Esophagus mucosa (tissue), 1 donor: Measurements from ENCODE around the gene TMEM242. TPM values are rescaled to one million over a fixed set of nuclear protein-coding genes. Genes with fewer than 3 reads are reported as not detected.

Experiments used
- ATAC-seq: fragments of 200-7000 bp; cut with Tn5 transposase; one replicate; pipeline ENCODE4 v1.9.1; 2020
- total RNA-seq: library from RNA; stranded (reverse); gene quantifications from one replicate; pipeline ENCODE4 v1.2.4, GENCODE V29; 2023
- donor health status: DM: yes; HTN: yes; CAD: no.

Gene TMEM242
- total RNA-seq, 1 donor from 2014 or later = 5.8 TPM

DNA sequence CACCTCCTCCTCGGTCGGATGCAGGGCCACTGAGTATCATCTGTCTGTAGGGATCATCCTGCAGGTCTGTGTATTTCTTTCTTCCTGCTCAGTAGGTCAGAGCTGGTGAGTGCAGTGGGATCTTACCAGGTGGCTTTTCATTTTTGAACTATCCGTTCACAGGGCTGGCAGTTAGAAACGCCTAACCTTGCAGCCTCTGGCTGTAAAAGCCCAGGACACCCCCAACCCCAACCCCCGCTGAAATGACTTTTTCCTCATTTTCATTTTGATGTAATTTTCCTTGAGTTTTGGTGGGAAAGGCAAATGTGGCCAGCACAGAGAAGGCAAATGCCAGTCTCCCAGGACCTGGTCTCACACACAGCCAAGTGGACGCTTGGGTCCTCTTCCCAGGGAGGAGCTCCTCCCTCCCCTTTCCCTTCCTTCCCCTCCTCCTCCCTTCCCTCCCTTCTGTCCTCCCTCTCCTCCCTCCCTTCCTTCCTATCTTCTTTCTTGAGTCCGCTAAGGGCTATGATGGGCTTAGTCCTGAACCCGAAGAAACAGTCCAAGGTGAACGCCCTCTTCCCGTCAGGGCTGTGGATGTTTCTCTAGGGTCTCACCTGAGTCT, 36.0 kb downstream of the TMEM242 start:
- ATAC-seq = no peak

DNA sequence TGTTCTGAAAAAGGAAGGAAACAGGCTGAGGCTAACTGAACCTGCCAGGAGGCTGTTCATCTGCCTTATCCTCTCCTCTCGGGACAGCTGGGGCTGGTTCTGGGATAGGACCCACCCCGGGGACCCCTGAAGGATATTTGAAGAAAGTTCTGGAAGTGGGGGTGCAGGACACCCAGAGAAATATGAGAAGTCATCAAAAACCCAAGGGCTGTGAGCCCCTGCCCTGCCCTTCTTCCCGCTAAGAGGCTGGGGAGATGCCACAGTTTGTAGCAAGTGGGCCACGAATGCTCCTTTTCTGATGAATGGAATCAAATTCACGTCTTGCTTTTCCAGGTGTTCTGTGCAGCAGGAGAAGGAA, 37.9 kb downstream of the TMEM242 start:
- ATAC-seq = no peak

DNA sequence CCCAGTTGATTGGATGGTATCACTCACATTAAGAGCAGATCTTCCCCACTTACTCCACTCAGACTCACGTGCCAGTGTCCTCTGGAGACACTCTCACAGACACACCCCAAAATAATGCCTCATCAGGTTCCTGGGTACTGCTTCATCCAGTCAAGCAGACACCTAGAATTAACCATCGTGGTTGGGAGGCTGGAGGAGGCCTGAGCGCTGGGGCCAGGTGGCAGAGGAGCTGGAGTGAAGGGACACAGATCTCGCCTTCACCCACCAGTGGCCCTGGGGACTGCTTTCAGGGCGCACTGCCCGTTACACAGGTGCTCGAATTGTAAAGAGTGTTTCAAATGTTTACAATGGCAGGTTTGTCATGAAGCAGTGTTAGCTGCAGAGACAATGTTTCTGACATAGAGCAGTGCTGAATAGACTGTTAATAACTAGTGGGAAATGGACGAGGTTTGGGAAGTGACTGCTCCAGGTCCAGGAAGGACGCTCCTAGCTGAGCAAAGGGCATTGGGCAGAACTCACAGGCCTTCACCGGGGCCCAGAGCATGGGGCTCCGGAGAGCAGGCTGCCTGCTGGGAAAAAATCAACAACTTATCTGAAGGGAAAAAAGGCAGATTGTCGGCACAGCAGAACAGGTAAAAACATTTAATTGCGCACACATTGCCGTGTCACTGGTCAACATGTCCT, 38.4 kb downstream of the TMEM242 start:
- ATAC-seq = no peak

DNA sequence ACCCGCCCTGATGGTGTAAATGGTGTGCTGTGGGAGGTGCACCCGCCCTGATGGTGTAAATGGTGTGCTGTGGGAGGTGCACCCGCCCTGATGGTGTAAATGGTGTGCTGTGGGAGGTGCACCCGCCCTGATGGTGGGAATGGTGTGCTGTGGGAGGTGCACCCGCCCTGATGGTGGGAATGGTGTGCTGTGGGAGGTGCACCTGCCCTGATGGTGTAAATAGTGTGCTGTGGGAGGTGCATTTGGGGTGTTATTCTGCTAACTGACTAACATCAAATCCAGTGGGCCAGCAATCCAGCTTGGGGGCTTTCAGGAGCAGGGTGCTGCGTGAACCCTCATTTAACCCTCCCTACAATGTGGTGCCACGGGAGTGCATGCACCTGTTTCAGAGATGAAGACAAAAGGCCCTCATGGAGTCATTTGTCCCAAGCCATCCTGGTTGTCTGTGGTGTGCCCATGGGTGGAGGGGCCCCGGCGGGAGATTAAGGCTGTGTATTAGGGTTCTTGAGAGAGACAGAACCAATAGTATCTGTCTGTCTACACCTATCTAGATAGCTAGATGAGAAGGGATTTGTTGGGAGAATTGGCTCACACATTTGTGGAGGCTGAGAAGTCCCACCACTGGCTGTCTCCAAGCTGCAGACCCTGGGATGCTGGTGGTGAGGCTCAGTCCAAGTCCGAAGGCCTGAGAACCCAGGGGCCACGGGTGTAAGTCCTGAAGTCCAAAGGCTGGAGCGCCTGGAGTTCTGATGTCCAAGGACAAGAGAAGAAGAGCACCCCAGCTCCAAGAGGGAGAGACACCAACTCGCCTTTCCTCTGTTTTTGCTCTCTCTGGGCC, 39.2 kb downstream of the TMEM242 start:
- no peak for ATAC-seq

DNA sequence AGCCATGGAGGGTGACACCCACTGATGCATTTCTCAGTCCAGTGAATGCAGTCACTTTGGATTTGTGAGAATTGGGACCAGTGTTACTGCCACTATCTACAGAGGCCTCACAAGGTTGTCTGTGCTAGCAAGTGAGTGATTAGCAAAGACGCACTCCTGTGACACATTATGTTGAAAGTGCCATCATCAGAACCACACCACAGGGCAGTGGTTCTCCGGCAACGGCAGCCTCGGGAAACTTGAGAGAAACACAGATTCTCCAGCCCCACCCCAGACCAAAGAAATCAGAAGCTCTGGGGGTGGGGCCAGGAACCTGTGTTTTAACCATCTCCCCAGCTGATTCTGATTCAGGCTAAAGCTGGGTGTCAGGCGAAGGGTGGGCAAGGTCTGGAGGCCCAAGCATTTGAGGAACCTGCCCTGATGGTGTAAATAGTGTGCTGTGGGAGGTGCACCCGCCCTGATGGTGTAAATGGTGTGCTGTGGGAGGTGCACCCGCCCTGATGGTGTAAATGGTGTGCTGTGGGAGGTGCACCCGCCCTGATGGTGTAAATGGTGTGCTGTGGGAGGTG, 39.9 kb downstream of the TMEM242 start:
- no peak for ATAC-seq

DNA sequence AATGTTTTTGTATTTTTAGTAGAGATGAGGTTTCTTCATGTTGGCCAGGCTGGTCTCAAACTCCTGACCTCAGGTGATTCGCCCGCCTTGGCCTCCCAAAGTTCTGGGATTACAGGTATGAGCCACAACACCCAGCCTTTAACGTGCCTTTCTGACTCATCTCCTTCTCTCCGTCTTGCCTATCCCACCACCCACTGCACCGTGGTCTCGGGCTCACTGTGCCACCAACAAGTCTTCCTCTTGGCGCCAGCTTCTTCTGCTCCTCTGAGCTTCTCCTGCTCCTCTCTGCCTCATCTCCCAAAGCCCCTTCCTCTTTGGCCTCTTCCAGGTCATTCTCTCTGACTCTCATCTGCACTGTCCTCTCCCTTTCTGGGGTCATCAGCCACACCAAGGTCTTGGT, 41.0 kb downstream of the TMEM242 start:
- no peak for ATAC-seq

DNA sequence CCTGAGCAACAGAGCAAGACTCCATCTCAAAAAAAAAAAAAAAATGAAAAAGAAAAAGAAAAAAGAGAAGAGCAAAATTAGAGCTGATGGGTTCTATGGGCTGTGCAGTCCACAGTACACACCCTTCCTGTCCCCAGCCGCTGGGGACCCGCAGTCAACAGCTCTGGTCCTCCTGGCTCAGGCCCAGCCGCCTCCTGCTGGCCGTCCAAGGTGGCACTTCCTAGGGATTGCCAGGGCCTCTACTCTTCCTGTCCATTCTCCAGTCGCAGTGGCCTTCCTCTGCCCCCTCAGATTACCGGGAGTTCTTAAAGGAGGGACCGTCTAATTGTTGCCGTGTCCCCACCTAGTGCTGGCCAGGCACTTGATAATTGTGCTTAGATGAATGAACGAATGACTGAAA, 41.7 kb downstream of the TMEM242 start:
- peak; percentile 68 for ATAC-seq

DNA sequence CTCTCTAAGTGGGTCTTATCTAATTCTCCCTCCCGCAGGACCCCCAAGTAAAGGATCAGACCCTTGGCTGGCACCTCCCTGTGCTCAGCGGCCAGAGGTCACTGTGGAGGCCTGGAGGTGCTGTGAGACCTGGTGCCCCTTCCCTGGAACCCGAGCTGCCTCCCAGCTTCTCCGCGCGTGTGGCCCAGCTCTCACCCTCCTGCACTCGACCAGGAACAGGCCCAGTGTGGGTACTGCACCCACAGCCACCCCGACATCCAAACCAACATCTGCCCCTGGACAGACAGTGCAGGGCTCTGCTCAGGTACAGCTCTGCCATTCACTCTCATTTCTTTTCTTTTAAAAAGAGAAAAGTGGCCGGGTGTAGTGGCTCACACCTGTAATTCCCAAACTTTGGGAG, 42.4 kb downstream of the TMEM242 start:
- ATAC-seq = peak; percentile 14

DNA sequence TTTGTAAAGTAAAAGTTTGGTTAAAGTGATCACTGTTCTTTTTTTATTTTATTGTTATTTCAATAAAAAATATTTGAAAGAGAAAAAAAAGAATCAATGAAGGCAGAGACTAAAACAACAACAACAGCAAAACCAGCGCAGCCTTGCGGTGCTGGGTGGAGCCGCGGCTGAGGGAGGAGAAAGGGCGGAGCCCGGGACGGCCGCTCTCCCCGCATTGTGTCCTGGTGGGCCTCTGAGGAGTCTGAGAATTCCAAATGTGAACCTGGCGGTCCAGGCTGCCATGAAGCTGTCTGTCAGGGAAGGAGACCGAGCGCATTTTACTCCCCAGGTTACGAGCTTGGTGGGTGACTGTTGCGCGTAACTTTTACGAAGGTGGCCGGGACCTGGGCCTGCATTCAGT, 43.2 kb downstream of the TMEM242 start:
- no peak for ATAC-seq

DNA sequence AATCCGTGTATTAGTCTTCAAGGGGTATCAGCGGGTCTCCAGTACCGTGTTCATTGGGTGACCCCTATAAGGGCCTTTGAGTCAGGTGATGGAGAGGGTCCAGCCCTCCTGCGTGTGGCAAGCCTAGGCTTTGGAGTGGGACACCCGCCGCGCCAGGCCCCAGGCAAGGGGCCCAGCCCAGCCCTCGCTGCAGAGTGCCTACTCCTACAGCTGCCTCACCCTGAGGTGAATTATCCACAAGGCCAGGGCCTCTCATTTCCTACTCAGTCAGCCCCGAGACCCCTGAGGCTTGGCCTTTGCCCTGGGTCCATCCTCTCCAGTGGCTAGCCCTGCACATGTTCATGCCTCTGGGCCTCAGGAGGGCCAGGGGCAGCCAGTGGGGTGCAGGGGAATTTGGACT, 45.1 kb downstream of the TMEM242 start:
- ATAC-seq = no peak

DNA sequence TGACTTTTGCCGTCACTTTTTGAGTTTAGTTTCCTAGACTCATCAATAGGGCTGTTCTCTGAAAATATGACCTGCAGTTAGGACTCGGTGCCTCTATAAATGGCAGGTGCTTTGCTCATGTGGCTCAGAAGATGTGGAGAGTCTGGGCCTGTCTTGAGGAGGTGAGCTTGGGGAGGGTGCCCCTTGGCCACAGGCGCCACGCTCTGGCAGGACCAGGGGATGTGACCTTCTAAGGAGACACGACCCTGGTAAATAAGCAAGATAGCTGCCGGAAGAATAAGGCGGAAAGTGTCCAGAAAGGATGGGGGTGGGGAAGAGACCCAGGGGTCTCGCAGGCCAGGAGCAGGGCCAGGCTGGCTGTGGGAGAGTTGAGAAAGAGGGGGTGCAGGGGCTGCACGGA, 46.6 kb downstream of the TMEM242 start:
- ATAC-seq = no peak

DNA sequence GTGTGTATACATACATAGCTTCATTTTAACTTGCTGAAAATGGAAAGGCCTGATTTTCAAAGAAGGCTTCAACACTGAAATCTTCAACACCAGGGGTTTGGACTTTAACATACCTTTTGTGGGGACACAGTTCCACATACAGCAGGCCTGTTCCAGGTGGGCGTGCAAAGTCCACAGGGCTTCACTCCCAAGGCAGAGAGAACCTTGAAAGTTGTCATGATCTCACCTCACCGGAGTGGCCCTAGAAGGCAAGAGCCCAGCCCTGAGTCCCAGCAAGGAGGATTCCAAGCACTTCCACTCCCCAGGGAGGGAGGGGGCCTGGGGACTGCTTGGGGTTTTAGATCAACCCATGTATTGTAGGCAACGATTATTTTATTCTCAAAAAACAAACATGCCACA, 47.2 kb downstream of the TMEM242 start:
- ATAC-seq = no peak

DNA sequence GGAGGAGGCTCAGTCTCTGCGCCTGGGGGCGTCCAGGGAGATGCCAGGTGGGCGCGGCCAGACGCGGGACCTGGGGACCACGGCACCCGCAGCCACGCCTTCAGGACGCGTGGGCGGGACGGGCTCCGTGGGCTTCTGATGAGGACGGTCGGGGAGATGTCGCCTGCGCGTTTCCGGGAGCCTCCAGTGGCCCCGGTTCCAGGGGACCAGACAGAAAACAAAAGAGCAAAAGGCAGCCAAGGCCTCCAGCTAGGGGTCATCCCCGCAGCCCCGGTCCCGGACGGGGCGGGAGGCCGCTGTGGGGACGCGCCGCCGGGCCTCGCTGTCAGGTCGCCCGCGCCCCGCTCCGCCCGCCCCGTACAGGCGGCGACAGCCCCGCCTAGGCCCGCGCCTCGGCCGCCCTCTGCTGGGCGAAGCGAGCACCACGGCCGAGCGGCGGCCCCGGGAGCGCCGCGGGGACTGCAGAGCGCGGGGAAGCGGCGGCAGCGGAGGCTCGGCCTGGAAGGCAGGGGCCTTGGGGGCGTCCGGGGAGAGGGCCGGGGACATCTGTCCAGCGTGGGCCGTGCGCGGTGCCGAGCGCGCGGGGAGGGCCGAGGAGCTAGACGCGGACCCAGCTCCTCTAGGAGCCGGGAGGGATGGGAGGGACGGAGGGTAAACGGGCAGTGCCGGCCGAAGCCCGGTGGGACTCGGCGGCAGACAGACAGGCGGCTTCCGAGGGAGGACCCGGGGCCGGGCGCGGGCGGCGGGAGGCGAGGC, 48.7 kb downstream of the TMEM242 start:
- ATAC-seq = peak; percentile 97

DNA sequence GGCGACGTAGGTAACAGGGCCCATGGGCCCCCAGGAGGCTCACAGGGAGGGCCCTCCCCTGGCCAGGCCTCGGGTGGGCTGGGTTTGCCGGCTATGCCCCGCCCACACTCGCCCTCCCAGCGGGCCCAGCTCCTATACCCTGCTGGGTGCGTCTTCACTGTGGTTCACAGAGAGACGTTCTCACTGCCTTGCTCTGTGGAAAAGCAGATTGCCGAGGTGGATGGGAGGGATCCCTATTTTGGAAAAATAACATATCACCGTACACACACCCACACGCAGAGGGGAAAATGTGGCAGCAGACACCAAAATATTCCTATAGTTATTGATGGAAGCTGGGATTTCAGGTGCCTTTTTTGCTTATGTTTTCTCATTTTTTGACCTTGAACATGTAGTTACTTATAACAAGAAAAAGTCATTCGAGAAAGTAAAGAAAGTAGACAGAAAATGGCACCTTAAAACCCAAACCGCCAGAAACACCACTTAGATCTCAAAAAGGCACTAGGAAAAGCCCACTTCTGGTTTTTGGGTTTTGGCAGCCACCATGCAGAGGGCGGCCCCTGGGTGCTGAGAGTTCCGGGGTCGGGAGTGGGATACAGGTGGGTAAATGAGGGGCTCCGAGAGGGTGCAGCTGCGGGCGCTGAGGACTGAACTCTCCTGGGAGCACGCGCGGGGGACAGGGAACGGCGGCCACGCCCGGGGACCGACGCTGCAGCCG, 49.4 kb downstream of the TMEM242 start:
- ATAC-seq = peak; percentile 49

DNA sequence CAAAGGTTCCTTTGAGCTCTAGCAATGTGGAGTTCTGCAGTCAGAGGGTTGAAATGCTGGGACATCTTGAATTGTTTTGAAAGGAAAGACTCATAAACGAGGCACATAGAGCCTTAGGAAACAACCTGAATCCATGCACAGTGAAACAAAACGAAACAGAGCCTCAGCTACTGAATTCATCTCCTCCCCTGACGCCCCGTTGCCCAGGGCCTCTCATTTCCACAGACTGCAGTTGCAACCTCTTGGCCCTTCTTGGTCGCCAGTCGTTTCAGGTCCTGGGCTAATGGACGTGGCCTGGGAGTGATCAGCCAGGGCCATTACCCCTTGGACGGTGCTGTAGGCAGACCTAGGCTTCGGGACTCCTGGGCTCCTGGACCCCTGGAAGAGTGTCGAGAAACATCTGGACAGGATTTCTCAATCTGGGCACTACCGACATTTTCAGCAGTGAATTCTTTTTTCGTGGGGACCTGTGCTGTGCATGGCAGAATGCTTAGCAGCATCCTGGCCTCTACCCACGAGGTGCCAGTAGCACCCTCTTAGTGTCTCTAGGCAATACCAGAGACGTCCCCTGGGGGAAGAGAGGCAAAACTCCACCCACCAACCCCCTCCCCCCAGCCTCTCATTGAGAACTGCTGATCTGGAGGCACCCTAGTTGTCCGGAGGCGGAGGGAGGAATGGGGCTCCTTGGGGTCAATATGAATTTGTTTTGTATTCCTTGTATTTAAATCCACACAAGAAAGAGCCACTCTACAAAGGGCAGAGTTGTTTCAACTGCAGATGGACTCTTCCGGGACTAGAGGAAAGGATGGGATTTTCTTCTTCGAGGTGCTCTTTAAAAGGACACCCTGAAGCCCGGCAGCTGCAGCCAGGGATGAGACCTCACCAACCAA, 50.2 kb downstream of the TMEM242 start:
- ATAC-seq = no peak

DNA sequence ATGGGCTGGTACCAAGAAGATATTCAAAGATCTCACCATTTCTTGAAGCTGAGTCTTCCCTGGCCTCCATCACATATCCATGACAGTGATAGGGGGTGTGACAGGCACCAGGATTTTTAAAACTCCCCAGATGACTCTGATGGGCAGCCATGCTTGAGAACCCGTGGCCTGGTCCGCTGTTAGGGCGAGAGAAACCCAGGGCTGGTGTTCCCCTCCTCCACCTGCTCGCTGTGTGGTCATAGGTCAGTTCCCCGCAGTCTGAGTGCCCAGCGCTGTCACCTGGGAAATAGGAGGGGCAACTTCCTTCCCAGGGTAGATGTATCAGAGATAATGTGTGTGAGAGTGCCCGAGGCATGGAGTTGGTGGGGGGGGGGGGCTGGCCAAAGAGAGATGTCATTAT, 50.9 kb downstream of the TMEM242 start:
- ATAC-seq = no peak

DNA sequence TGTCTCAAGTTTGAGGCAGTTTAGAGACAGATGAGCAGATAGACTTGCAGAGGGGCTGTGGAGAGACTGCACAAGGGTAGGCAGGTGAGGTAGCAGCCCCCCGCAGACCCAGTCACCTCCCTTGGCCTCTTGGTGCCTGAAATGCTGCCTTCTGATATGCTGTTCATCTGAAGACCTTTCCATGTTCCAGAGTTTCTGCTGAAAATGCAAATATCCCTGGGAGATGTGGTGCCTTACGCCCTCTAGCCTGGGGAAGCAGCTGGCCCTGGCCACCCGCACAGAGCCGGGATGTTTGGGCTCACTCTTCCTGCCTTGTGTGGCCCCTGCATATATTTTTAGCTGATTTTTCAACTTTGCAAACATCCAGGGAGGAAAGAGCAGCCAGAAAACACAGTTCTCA, 51.4 kb downstream of the TMEM242 start:
- ATAC-seq = no peak

DNA sequence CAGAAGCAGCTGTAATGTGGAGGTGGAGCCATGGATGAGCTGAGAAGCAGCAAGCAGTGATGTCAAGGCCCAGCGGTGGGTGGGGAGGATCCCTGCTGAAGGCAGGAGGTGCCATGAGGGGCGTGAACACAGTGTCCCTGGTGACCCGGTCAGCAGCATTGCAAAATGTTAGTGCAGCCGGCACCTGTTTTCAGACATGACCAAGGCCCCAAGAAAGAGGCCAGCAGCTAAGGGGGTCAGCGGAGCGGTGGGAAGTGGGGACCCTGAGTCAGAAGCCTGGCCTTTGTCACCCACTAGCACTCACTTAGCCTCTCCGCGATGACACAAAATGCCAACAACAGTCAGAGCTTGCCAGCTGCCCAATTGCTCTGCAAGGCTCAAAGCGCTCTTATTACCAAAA, 51.9 kb downstream of the TMEM242 start:
- ATAC-seq = no peak

DNA sequence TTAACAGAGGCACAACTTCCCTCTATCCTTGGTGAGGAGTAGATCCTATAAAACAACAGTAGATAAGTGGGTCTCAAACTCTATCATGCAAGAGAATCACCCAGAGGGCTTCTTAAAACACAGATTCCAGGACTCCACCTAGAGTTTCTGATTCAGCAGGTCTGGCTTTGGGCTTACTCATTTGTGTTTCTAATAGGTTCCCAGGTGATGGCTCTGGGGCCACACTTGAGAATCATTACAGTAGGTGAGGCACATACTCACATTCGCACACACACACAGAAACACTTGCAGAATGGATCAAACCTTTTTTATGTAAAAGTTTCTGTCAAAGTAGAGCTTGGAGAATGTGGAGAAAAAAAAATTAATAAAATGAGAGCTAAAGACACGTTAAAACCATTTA, 52.4 kb downstream of the TMEM242 start:
- ATAC-seq = no peak

DNA sequence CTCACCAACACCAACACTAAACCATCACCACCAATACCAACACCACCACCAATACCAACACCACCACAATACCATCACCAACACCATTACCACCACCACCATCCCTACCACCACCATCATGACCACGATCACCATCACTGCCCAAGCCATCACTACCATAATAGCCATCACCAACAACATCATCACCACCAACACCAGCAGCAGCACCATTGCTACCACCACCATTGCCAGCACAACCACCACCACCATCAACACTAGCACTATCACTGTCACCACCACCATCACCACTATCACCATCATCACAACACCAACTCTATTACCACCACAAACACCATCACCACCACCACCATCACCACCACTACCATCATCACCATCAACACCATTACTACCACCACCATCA, 53.0 kb downstream of the TMEM242 start:
- no peak for ATAC-seq

DNA sequence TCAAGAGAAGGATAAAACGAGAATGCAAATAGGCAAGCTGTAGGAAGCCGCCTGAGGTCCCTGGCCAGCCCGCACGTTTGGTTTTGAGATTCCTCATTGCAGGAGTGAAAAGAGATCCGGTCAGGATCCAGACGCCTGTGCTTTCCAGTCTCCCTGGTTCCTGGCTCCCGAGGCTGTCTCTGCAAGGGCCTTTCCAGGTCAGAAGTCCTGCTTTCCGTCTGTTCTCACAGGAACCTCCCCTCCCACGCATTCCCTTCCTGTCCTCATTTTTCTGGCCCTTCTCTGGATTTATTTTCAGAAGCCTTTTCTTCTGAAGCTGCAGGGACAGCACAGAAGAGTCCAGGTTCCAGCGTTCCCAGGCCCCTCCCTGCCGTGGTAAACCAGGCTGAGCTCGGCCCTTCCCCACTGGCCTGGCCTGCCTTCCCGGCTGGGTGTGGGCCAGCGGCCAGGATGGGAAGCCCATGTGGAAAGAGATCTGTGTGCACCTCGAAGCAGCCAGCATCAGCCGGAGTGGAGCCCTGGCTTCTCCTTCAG, 54.0 kb downstream of the TMEM242 start:
- peak; percentile 7 for ATAC-seq
